Right cardiac atrium (tissue), 5 donors: ENCODE results near the gene AGPS. TPM values are rescaled to one million over a fixed set of nuclear protein-coding genes. Genes with fewer than 3 reads are reported as not detected.
"Not testable (repeated sequence)": the region's sequence is repeated elsewhere in the genome, so short reads cannot be mapped to it uniquely, and the experiment has no call there.

Experiments used
- ATAC-seq, 2 donors: fragments of 200-7000 bp; cut with Tn5 transposase; one replicate each; pipeline versions ENCODE4 v1.8.0 to v1.9.1; 2020; ENCODE audit warnings: moderate library complexity in 2 of 2, mild to moderate bottlenecking in 1 of 2
- DNase-seq, 3 donors: peaks; one replicate each; pipeline ENCODE4 v3.0.0-alpha.2; 2020
- H3K27ac ChIP-seq: one replicate; pipeline ENCODE4 v1.5.1; 2013; ENCODE audit warnings: mild to moderate bottlenecking, low read length, control low read depth, moderate library complexity
- H3K27me3 ChIP-seq: one replicate; pipeline ENCODE4 v1.6.1; 2013; ENCODE audit not compliant: control insufficient read depth, insufficient read depth
- H3K4me1 ChIP-seq: one replicate; pipeline ENCODE4 v1.6.1; 2013; ENCODE audit warnings: low read length; ENCODE audit not compliant: control insufficient read depth, insufficient read depth
- H3K4me3 ChIP-seq: one replicate; pipeline ENCODE4 v1.5.1; 2013; ENCODE audit warnings: low read length, control low read depth
- H3K9me3 ChIP-seq: one replicate; pipeline ENCODE4 v1.6.1; 2013; ENCODE audit warnings: low read length; ENCODE audit not compliant: control insufficient read depth
- WGBS: extraction: QIAGEN DNeasy Blood & Tissue Kit; methylation state at CpG from one replicate; pipeline ENCODE4 v1.1.7; 2013; 5-methylcytosine and 5-hydroxymethylcytosine counted together
- intact Hi-C, 4 donors: fragments of 100-400 bp; cut with DNase I; formaldehyde crosslinking; loops; one replicate each; pipeline versions ENCODE4 v1.11.0 to v1.14.0; 2022 to 2023
- polyA plus RNA-seq: library from polyadenylated mRNA; stranded (reverse); fragments of 200-250 nt; gene quantifications from one replicate; pipeline ENCODE4 v1.2.3, GENCODE V29; 2013
- total RNA-seq, 4 donors: library from RNA; stranded (reverse); fragmentation: NEBNext Ultra II Directional; extraction: Animal tissue kit (Norgen Biotek cat#: 25700); gene quantifications; one replicate each; pipeline ENCODE4 v1.2.1, GENCODE V29; 2021
- donor health status: healthy with polysubstance abuse.
- donor health status: DM: no; HTN: yes; CAD: no.
- donor health status: DM: no; HTN: no; CAD: no.
- donor health status: DM: no; HTN: yes; CAD: no; lungs with severe emphysema.
- donor health status: DM: yes; HTN: yes; CAD: no.

Gene AGPS
- total and polyA plus RNA-seq, 5 donors: 4.7 to 26.0 (median 23.9) TPM

GRCh38 chr2:177434475-177434874, 41.9 kb downstream of the AGPS start:
- 96% methylated on average over 1 of the region's 1 CpG for WGBS
- no peak for DNase-seq

GRCh38 chr2:177445200-177445599, 52.6 kb downstream of the AGPS start:
- ATAC-seq (no peak), DNase-seq (no peak)
- H3K4me3 ChIP-seq: no peak overlapping the region
- WGBS: 57% methylated on average over 1 of the region's 1 CpG
- H3K4me1 ChIP-seq: no peaks in the 10 kb centered on the region
- H3K27me3 ChIP-seq: no peaks in the 10 kb centered on the region
- H3K27ac ChIP-seq: no peak overlapping the region
- intact Hi-C loops: no loop called here
- no peaks in the 10 kb centered on the region for H3K9me3 ChIP-seq

More at GRCh38 chr2:177434475-177434874, 41.9 kb downstream of the AGPS start:
- Histone ChIP-seq H3K4me3 (no peak overlapping the region), H3K27me3 (no peaks in the 10 kb centered on the region), H3K27ac (no peak overlapping the region), H3K4me1 (no peaks in the 10 kb centered on the region), H3K9me3 (no peaks in the 10 kb centered on the region)
- intact Hi-C loops: no loop called here
- no peak for ATAC-seq

- intact Hi-C loops: no loop called here
- ATAC-seq: no peak
- Histone ChIP-seq H3K27ac (no peak overlapping the region), H3K9me3 (no peaks in the 10 kb centered on the region), H3K4me1 (no peaks in the 10 kb centered on the region), H3K4me3 (no peak overlapping the region), H3K27me3 (no peaks in the 10 kb centered on the region)
- no peak for DNase-seq
- WGBS: 90% methylated on average over 2 of the region's 2 CpGs
These were observed 55.5 kb downstream of the AGPS start for GRCh38 chr2:177448031-177448430.

- ATAC-seq (no peak), DNase-seq (no peak)
- intact Hi-C loops: no loop called here
- no peak overlapping the region for H3K4me3 ChIP-seq
- H3K9me3 ChIP-seq: no peaks in the 10 kb centered on the region
- H3K4me1 ChIP-seq: no peaks in the 10 kb centered on the region
- 94% methylated on average over 2 of the region's 2 CpGs for WGBS
- no peaks in the 10 kb centered on the region for H3K27me3 ChIP-seq
- no peak overlapping the region for H3K27ac ChIP-seq
These were observed 56.6 kb downstream of the AGPS start for GRCh38 chr2:177449159-177449558.

GRCh38 chr2:177455187-177455586, 62.6 kb downstream of the AGPS start:
- ATAC-seq (no peak), DNase-seq (no peak)
- H3K4me3 ChIP-seq: no peak overlapping the region
- WGBS: 98% methylated on average over 3 of the region's 3 CpGs
- H3K9me3 ChIP-seq: no peaks in the 10 kb centered on the region
- no peaks in the 10 kb centered on the region for H3K27me3 ChIP-seq
- H3K4me1 ChIP-seq: no peaks in the 10 kb centered on the region
- no peak overlapping the region for H3K27ac ChIP-seq
- intact Hi-C loops: no loop called here

GRCh38 chr2:177459756-177460155, 67.2 kb downstream of the AGPS start:
- intact Hi-C loops, ATAC-seq: not testable (repeated sequence)
- 100% methylated on average over 1 of the region's 1 CpG for WGBS

GRCh38 chr2:177460973-177461585, 68.5 kb downstream of the AGPS start:
- Histone ChIP-seq H3K27ac (no peak overlapping the region), H3K4me1 (no peaks in the 10 kb centered on the region), H3K27me3 (no peaks in the 10 kb centered on the region), H3K4me3 (no peak overlapping the region), H3K9me3 (no peaks in the 10 kb centered on the region)
- 90% methylated on average over 5 of the region's 5 CpGs for WGBS
- DNase-seq: no peak
- ATAC-seq: no peak
- intact Hi-C loops: no loop called here

More at GRCh38 chr2:177459756-177460155, 67.2 kb downstream of the AGPS start:
- DNase-seq, H3K4me3 ChIP-seq, H3K27ac ChIP-seq, H3K4me1 ChIP-seq, H3K27me3 ChIP-seq, H3K9me3 ChIP-seq: not testable (repeated sequence)

- ATAC-seq (no peak), DNase-seq (no peak)
- intact Hi-C loops: no loop called here
- Histone ChIP-seq H3K4me3 (no peak overlapping the region), H3K4me1 (no peaks in the 10 kb centered on the region), H3K27ac (no peak overlapping the region), H3K9me3 (no peaks in the 10 kb centered on the region), H3K27me3 (no peaks in the 10 kb centered on the region)
- WGBS: 85% methylated on average over 3 of the region's 3 CpGs
These were observed 72.0 kb downstream of the AGPS start for GRCh38 chr2:177464549-177464948.

- DNase-seq: no peak
- Histone ChIP-seq H3K4me3 (no peak overlapping the region), H3K9me3 (no peaks in the 10 kb centered on the region), H3K27me3 (no peaks in the 10 kb centered on the region), H3K27ac (no peak overlapping the region), H3K4me1 (no peaks in the 10 kb centered on the region)
- intact Hi-C loops: no loop called here
- WGBS: 99% methylated on average over 14 of the region's 14 CpGs
- no peak for ATAC-seq
These were observed 73.0 kb downstream of the AGPS start for GRCh38 chr2:177465400-177466138.

- ATAC-seq (no peak), DNase-seq (no peak)
- Histone ChIP-seq H3K27me3 (no peaks in the 10 kb centered on the region), H3K4me1 (no peaks in the 10 kb centered on the region), H3K27ac (no peak overlapping the region), H3K9me3 (no peaks in the 10 kb centered on the region), H3K4me3 (no peak overlapping the region)
- intact Hi-C loops: no loop called here
- 89% methylated on average over 17 of the region's 17 CpGs for WGBS
These were observed 74.0 kb downstream of the AGPS start for GRCh38 chr2:177466337-177467195.

GRCh38 chr2:177467646-177468045, 75.1 kb downstream of the AGPS start:
- Histone ChIP-seq H3K27ac (no peak overlapping the region), H3K27me3 (no peaks in the 10 kb centered on the region), H3K9me3 (no peaks in the 10 kb centered on the region), H3K4me1 (no peaks in the 10 kb centered on the region), H3K4me3 (no peak overlapping the region)
- DNase-seq (no peak), ATAC-seq (no peak)
- intact Hi-C loops: no loop called here
- WGBS: 51% methylated on average over 1 of the region's 1 CpG
